CD4-positive, alpha-beta T cell treated with Interferon gamma for 1 hour (primary cell): ENCODE measurements around the gene AHDC1.

Experiments used
- DNase-seq: peaks from one replicate; pipeline ENCODE4 v3.0.0-alpha.2; 2020

AHDC1 gene

DNA sequence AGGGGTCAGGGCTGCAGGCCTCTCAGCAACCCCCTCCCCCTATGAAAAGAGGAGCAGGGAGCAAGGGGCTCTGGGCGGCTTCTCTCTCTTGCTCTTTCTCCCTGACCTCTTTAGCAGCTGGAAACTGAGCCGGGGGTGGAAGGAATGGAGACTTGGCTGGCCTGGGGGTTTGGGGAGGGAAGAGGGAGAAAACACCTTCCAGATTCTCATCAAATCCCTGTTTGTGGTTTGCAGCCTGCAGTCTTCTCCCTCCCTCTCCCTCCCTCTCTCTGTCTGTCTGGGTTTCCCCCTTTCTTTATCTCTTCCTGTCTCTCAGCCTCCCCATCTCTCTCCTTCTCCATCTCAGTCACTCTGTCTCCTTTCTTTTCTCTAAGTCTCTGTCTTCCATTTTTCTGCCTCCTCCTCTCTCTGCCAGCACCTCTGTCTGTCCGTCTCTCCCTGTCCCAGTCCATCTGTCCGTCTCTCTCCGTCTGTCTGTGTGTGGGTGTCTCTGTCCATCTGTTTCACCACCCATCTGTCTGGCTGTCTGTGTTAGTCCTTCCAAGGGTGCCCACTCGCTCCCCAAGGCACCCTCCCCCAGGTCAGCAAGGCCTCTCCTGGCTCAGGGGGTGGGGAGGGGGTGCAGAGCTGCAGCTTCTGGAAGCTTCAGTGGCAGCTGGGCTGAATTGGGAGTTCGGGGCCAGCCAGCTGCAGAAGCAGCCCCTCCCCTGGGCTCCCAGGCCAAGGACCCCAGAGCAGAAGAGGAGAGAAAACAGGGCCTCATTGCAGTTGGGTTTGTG lies 6.2 kb downstream of the AHDC1 start:
- no peak for DNase-seq

DNA sequence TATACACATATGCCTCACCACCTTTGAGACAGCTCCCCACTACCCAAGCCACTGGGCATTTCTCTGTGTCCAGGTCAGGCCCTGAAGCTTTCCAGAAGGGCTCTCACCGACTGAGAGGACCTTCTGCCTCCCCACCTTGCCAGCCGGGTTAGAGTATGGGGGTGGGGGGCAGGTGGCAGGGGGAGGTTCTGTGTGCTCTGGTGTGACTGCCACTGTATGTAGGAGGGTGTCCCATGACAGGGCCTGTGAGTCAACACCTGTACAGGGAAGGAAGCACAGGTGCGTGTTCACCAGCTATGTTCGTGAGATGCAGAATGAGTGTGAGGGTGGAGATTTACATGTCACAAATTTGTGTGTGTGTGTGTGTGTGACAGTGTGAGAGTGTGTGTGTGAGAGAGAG lies 7.0 kb downstream of the AHDC1 start:
- DNase-seq, result no peak

DNA sequence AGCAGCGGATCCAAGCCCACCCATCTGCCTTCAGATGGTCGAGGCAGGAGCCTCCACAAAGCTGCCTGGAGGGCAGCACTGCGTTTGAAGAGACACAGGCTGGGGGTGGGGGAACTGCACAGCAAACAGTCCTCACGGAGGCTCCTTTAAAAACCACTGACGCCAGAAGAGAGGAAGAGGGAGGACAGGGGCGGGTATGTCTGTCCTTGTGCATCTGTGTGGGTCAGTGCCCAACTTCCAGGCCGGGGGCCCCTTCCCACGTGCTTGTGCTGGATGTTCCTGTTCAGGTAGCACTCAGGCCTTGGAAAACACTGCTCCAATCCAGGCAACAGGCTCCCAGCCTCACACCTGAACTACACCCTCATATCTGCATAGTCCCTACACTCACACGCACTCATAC lies 7.7 kb downstream of the AHDC1 start:
- DNase-seq, result no peak

DNA sequence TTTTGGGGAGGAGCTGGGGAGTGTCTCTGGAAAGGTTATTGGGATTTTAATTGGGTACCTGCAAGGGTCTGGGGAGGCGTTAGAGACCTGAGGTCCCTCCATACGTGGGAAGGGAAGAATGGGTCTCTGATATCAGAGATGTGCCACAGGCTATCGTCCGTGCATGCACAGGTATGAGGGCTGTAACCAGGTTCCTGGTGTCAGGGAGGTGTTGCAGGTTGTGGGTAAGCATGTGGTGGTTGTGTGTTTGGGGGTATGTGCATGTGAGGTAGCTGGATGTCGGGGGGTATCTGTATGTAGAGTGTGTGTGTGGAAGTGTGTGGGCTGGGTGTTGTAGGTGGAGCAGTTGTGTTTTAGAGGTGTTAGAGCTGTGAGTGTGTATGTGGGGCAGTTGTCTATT lies 8.3 kb downstream of the AHDC1 start:
- no peak for DNase-seq

DNA sequence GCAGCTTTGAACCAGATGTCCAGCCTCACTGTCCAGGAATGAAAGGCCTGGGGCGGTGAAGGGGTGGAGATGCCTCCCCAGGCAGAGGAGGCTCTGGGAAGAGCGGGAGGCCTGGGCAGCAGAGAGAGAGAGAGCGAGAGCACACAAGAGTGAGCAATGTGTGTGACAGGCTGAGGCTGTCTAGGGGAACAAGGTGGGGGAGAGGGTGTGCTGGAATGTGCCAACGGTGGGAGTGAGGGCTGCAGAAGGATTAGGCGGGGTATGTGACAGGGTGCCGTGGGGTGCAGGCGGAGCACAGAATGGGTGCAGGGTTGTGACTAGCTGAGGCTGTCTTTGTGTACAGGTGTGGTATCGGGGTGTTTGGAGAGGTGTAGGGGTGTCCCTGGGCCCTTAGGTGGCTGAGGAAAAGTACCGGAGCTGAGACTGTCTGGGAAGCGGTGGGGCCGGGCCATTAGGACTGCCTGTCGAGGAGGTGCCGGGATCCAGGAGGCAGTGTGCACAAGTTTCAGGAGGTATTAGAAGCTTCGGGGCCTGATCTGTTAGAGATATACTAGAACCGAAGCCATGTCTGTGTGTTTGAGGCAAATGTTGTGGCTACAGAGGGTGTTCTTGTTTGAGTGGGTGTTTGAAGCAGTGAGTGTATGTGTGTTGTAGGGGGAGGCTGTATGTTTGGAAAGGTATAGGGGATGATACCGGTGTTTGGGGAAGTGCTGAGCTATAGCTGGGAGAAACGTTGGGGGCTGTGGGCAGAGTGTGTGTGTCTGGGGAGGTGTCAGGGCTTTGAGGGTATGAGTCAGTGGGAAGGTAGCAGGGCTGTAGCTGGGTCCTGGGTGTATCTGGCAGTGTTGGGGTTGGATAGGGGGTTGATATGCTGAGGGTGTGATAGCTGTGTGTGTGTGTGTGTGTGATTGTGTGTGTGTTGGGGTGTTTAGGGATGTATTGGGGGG lies 9.1 kb downstream of the AHDC1 start:
- DNase-seq, result no peak

DNA sequence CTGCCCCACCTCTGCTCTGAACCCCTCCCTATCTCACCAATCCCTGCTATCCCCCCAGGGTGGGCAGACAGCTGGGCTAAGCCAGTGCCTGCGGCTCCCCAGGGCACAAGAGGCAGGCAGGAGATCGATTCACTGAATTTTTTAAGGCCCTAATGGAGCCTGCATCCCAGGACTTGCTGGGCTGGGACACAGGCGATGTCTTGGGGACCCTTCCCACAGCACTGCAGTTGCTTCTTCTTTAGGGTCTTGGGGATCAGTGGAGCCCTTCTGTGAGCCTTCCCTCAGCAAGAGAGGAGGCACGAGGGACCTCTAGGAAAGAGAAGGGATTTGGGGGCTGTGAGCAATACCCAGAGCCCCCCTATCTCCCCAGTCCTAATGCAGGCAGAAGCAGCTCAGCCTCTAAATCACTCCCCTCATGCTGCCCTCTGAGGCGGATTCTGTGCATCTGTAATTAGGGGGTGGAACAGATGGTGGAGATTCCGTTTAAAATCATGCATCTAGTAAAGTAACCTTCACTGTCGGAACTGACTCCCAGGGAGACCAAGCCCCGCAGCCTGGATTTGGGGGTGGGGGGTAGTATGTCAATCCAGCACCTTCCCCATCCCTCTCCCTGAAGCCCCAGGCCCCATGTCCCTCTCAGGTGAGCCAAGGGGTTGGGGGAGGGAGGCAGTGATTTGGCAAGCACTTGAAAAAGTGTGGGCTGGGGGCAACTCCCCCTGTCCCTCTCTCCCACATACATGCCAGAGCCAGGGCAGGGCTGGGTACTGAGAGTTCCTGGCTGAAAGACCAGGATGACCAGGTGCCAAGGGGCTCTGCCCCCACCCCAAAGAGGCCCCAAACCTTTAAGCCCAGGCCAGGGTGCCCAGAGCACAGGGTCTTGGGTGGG lies 10.0 kb downstream of the AHDC1 start:
- no peak for DNase-seq

DNA sequence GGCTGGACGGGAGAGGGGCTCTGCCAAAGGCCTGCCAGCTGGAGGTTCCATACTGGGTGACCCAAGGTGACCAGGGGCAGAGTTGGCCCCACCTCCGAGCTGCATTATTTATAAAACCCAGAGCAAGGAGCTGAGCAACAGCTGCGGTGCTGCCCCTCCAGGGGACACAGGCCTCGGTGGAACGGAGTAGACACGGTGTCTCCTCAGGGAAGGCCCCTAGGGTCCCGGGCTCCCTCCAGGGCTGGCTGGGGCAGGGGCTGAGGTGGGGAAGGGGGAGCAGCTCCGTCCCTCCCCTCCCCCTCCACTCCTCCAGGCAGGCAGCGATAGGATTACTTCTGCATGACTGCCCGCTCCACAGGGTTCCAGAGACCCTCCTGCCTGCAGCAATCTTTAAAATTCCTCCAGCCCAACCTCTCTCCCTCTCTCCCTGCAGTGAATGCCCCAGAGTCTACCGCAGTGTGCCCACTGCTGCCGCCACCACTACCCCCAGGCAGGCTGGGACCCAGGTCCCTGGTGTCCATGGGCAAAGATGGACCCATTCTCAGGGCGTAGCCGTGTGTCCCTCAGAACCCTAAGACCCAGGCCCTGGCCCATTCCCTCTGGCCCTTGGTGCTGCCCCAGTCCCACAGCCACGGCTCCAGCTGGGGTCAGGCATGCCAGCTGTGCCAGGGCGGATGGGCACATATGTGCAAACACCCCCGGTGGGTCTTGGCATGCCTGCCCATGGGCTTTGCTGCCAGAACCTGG lies 10.8 kb downstream of the AHDC1 start:
- DNase-seq, result no peak

DNA sequence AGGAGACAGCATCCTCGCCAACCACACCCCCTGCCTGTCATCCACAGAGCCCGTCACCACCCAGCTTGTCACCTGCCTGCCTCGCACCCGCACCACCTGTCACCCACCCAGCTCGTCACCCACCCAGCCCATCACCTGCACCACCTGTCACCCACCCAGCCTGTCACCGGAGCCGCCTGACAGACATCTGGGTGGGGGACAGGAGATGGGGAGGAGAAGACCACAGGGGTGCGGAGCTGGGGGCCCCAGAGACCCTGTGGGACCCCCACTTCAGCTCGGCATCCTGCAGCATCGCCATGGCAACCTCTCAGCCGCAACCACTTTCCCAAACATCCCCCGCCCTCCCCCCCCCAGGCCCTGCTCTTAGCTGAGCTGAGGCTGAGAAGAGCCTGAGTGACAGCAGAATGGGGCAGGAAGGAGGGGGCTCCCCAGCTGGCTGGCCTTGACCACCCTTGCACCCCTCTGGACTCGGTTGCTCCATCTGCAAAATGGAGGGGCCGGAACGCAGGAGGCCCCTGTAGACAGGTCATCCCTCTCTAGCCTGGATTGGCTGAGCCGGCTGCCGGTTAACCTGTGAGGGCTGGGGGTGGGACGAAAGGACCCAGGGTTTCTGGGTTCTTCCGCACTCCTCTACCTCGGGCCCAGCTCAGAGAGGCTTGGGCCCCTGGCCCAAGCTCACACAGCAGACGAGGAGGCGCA lies 11.6 kb downstream of the AHDC1 start:
- DNase-seq, result no peak

DNA sequence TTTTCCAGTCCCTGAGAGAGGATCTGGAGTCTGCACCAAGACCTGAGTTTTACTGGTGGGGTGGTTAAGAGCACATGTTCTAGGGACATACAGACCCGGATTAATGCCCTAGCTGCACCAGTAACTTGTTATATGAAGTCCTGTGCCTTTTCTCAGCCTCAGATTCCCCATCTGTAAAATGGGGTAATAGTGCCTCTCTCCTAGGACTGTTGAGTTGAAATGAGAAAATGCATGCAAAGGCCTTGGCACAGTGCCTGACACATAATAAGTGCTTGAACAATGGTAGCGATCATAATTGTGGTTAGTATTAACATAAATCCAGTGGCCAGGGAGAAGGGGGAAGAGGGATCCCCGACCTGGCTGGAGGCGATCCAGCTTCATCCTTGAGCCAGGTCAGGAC lies 12.3 kb downstream of the AHDC1 start:
- no peak for DNase-seq

DNA sequence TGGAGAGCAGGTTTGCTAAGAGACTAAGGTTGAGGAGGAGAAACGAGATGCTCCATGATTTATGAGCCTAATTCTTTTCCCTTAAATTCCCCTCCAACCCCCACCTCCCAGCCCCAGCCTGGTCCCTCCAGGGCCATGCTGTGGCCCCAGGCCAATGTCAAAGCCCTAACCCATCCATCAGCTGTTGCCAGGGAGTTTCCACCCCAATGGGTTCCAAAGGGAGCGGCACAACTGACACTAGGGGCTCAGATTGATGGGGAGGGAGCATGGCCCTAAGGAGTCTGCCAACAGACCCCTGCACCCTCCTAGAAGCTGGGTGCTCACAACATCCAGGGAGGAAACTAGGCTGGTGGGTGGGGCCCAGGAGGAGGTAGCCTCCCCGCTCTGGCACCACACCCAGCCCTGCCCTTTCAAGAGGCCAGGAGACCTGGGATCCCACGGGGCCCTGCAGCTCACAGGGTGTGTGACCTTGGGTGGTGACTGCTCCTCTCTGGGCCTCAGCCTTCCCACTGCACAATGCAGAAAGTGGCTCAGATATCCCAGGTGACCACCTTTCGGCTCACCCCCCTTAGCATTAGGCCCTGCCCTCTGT lies 12.9 kb downstream of the AHDC1 start:
- DNase-seq, result no peak

DNA sequence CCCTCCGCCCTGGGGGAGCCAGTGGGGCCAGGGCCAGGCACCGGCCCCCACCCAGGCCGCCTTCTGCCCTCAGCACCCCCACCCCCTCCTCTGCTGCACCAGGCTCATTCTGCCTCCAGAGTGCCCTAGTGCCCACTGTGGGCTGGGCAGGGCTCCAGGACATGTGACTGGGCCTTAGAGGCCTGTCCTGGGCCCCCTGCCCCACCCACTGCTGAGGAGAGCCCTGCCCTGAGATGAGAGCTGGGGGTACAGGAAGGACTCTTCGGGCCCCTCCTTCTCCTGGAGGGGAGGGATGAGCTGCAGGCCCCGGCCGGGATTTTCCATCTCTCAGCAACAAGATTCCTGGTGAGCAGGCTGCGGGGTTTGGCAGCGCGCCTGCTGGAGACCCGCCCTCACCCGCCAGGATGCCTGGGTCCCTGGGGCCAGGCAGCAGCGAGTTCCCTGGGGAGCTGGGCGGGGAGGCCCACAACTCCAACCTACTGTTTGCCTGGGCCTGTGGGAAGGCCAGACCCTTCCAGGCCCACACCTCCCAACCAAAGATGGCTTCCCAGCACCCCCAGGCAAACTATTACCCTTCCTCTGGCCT lies 14.0 kb downstream of the AHDC1 start:
- DNase-seq, result no peak

DNA sequence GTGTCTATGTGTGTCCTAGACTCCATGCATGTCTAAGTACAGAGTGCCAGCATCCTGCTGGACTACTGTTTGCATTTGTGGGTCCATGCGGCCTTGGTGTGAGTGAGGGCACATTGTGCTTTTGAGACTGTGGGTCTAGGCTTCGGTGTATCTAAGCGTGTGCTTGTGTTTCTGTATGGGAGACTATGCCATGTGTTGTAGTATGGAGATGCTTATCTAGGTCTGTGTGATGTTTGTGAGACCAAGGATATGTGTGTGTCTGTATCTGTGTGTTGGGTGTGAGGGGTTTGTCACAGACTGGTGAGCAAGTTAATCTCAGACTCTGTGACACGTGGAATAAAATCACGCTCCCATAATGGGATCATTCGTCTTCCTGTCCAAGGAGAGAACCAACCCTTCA lies 14.5 kb downstream of the AHDC1 start:
- DNase-seq, result no peak

DNA sequence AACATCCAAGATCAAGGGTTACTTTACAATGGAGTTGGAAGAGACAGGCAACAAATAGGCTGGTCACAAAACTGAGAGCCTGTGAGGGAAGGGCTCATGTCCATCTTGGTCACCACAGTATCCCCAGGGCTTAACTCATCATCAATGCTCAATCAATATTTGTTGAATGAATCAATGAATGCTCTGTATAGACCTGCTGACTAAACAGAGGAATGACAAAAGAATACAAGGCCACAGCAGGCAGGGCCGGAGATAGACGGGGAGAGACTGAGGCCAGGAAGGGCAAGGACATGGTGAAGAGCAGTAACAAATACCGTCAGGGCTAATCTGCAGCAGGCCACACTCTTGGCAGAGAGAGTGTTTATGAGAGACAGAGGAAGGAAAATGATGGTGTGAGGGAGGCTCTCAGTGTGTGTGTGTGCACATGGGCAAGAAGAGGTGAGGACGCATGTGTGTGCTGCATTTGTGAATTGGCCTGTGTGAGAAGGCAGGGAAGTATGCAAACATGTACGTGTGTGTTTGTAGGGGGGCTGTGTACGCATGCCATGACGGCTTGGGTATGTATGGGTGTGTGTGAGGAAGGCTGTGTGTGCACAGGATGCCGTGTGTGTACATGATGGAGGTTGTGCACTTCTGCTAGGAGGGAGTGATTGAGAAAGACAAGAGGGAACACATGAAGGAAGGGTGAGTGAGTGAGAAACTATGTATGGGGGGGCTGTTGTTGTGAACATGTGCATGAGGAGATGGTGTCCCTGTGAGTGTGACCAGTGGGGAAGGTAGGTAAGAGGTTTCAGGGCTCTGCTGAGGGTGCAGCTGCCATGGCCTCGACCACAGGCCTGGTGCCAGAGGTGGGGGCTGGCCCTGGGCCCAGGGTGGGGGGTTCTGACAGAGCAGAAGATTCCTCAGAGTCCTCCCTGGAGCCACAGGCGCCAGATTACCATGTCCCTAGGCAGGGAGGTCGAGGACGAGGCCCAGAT lies 15.4 kb downstream of the AHDC1 start:
- DNase-seq, result no peak

DNA sequence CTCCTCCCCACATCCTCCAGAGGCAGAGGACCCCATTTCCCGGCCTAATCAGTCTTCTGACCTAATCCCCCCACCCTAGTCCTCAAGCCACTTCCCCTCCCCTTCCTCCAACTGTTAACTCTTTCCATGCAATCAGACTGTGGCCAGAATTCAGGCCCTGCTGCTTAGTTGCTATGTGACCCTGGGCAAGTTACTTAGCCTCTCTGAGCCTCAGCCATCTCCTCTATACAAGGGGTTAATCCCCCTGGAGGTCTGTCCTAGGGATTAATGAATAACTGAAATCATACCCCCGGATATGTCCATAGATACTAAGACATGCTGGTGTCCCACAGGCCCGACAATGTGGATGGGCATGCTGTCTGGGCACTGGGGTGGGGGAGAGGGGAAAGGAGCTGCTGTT lies 18.3 kb downstream of the AHDC1 start:
- no peak for DNase-seq

DNA sequence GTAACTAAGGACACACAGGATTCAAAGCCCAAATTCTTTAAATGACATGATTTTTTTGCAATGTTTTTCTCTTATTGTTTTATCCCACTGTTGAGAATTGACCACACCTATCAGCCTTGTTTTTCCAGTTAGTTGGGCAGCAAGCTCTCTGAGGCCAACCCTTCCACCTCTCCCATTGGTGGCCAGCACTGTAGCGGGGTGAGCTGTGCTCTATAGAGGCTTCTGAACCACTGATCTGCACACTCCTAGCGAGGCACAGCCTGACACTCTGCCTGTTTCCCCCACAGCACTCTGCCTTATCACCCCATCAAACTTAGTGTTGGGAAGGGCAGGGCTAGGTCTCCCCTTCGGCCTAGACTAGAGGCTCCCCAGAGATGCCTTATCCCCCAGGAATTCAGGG lies 19.5 kb downstream of the AHDC1 start:
- no peak for DNase-seq

DNA sequence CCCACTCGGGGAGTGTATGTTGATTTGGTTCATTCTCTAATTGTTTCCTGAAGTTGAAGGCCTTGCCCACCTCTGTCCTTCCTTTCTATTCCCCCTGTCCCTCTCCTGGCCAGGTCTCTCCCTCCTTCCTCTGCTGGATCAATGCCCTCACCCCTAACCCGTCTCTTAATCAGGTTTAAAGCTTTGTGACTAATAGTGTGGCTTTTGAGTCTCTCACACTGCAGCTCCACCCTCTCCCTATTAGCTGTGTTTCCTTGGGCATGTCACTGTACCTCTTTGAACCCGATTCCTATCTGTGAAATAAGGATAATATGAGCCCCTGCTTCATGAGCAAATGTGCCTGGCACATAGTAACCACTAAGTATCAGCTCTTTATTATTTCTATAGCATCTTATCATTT lies 20.5 kb downstream of the AHDC1 start:
- DNase-seq, result no peak

DNA sequence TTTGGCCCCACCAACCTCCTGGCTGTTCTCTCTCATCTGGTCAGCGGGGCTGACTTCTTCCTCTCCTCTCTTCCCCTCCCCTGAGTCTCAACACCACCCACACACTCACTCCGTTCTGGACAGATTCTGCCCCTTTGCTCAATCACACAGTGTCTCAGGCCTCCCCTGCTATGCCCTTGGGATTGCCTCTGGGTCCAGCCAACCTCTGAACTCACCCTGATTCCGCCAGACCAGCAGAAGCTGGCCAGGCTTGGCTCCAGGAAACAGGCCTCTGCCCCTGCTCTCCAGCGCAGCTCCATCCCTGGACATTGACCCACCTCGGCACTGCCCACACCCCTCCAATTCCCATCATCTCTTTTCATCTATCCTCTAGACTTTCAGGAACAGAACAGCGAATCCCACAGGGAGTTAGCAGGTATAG lies 22.1 kb downstream of the AHDC1 start:
- no peak for DNase-seq

DNA sequence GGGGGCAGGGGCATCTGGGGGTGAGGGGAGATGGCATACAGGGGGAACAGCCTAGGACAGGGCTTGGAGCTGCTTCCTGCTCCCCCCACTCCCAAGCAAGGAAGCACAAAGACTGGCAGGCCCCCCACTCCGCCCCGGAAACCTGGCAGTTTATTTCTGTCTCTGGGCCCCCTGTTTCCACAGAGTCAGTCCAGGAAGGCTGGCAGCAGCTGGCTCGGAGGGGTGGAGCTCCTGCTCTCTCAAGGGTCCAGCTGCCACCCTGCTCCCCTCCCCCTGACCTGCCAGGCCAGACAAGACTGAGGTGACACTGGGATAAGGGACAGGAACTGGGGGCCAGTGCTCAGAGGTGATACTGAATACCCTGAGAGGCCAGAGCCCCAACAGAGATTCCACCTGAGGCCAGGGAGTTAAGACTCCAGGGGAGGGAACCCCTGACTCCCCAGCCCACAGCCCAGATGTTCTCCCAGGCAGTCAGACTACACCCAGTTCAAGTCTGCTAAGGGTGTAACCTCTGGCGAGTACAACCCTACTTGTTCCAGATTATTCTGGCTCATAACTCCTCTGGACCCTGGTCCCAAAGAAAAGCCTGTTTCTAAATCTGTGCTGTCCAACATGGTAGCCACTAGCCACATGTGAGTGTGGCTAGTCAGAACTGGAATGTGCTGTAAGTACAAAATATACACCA lies 26.3 kb downstream of the AHDC1 start:
- no peak for DNase-seq

DNA sequence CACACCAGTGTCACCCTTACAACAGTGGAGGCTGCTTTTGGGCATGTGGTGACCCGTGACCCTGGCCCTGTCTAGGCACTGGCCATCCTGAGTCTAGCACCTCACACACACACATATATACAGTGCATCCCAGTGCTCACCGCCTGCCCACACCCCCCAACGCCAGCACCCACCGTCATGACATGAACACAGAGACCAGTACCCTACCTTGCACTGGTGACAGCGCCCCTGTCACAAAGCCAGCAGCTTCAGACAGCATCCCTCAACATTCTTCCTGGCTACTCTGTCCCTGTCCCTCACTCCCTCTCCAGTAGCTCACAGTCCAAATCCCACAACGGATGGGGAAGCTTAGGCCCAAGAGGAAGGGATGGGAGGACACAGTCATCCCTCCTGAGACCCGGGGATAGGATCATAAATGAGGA lies 27.1 kb downstream of the AHDC1 start:
- no peak for DNase-seq
